Epithelial cell of esophagus (primary cell): ENCODE data around the gene ST6GALNAC2.
"Not testable (repeated sequence)": the region's sequence is repeated elsewhere in the genome, so short reads cannot be mapped to it uniquely, and the experiment has no call there.

Source experiments
- DNase-seq: peaks from one replicate; pipeline ENCODE4 v3.0.0; 2010; ENCODE audit warnings: low read depth
- H3K4me3 ChIP-seq: 2 replicates; pipeline ENCODE4 v1.5.1; 2011; ENCODE audit warnings: mild to moderate bottlenecking, low read length, control low read depth
- CTCF ChIP-seq: IDR thresholded peaks from 2 replicates; pipeline ENCODE4 v1.5.1; 2011; ENCODE audit warnings: low read depth, mild to moderate bottlenecking, low read length, control low read depth, inconsistent platforms; ENCODE audit not compliant: insufficient read depth; ENCODE audit errors: missing control alignments

Gene ST6GALNAC2

GRCh38 chr17:76534831-76535732 is 50.6 kb downstream of the ST6GALNAC2 start:
- DNase-seq, result no peak
- no peak for TF ChIP-seq CTCF

GRCh38 chr17:76533640-76534359 is 51.9 kb downstream of the ST6GALNAC2 start:
- DNase-seq, result not testable (repeated sequence)

More at GRCh38 chr17:76534831-76535732, 50.6 kb downstream of the ST6GALNAC2 start:
- H3K4me3 ChIP-seq, result no peak overlapping the region

GRCh38 chr17:76532072-76532651 is 53.5 kb downstream of the ST6GALNAC2 start:
- TF ChIP-seq CTCF, result no peak
- no peak overlapping the region for H3K4me3 ChIP-seq
- peak; percentile 94 for DNase-seq

More at GRCh38 chr17:76533640-76534359, 51.9 kb downstream of the ST6GALNAC2 start:
- H3K4me3 ChIP-seq, result not testable (repeated sequence)

- no peak for DNase-seq
- no peak for TF ChIP-seq CTCF
- no peak overlapping the region for H3K4me3 ChIP-seq
These were observed 54.1 kb downstream of the ST6GALNAC2 start for GRCh38 chr17:76531486-76532038.

- no peak for TF ChIP-seq CTCF
- no peak for DNase-seq
- no peak overlapping the region for H3K4me3 ChIP-seq
These were observed 54.7 kb downstream of the ST6GALNAC2 start for GRCh38 chr17:76530811-76531485.

- peak; percentile 56 for DNase-seq
- no peak overlapping the region for H3K4me3 ChIP-seq
- no peak for TF ChIP-seq CTCF
These were observed 55.5 kb downstream of the ST6GALNAC2 start for GRCh38 chr17:76530095-76530723.
